Esophagus squamous epithelium (tissue), 5 donors: ENCODE data around the gene S100A16. TPM values are rescaled to one million over a fixed set of nuclear protein-coding genes. Genes with fewer than 3 reads are reported as not detected.
"Not testable (repeated sequence)": the region's sequence is repeated elsewhere in the genome, so short reads cannot be mapped to it uniquely, and the experiment has no call there.

ENCODE experiments used
- DNase-seq: peaks from one replicate; lab custom pipeline; 2025; lab: John Stamatoyannopoulos, UW
- H3K27ac ChIP-seq, 4 donors: fragments of 200-600 bp; sonication (generic); one replicate each; pipeline ENCODE4 v1.5.1; 2016 to 2019; ENCODE audit warnings: mild to moderate bottlenecking in 1 of 4
- H3K27me3 ChIP-seq, 4 donors: fragments of 200-600 bp; sonication (generic); 1 replicate in 3 of 4; 2 replicates in 1 of 4; pipeline versions ENCODE4 v1.5.1 to v1.6.0; 2017 to 2021; ENCODE audit warnings: antibody characterized with exemption in 1 of 4
- H3K36me3 ChIP-seq, 3 donors: fragments of 200-600 bp; sonication (generic); one replicate each; pipeline ENCODE4 v1.5.1; 2016 to 2019
- H3K4me1 ChIP-seq, 3 donors: fragments of 200-600 bp; sonication (generic); one replicate each; pipeline ENCODE4 v1.5.1; 2017 to 2019
- H3K4me3 ChIP-seq, 4 donors: fragments of 200-600 bp; sonication (generic); 1 replicate in 3 of 4; 2 replicates in 1 of 4; pipeline ENCODE4 v1.5.1; 2016 to 2019; ENCODE audit warnings: mild to moderate bottlenecking in 2 of 4, moderate library complexity in 1 of 4
- H3K9me3 ChIP-seq, 3 donors: fragments of 200-600 bp; sonication (generic); one replicate each; pipeline ENCODE4 v1.5.1; 2016 to 2019
- POLR2A ChIP-seq, 4 donors: fragments of 450-650 bp; IDR thresholded peaks; one replicate each; pipeline ENCODE4 v1.6.1; 2017; ENCODE audit warnings: antibody characterized with exemption in 4 of 4, mild to moderate bottlenecking in 4 of 4, moderate library complexity in 3 of 4
- WGBS, 2 donors: methylation state at CpG; one replicate each; pipeline ENCODE4 v1.1.5; 2018; 5-methylcytosine and 5-hydroxymethylcytosine counted together
- intact Hi-C: fragments of 100-400 bp; cut with DNase I; formaldehyde crosslinking; loops from one replicate; pipeline ENCODE4 v1.15.0; 2022
- total RNA-seq, 4 donors: library from RNA; depleted of rRNA; stranded (reverse); fragments of >200 nt; gene quantifications; one replicate each; pipeline ENCODE4 v1.1.0, GENCODE V29; 2016
- TF ChIP-seq, protein P1 (sequence below), 6 experiments: fragments of 450-650 bp in 4 of 6; fragments of 200-600 bp in 2 of 6; sonication (generic) in 2 of 6; IDR thresholded peaks; one replicate each; pipeline ENCODE4 v1.5.1; 2016 to 2019; ENCODE audit warnings: antibody characterized with exemption in 6 of 6, mild to moderate bottlenecking in 4 of 6, moderate library complexity in 4 of 6
- donor health status: DM: yes; HTN: yes; CAD: no.

S100A16 gene
- total RNA-seq, 4 donors from 2014 or later = 1,372 to 2,409 (median 2,158) TPM

DNA sequence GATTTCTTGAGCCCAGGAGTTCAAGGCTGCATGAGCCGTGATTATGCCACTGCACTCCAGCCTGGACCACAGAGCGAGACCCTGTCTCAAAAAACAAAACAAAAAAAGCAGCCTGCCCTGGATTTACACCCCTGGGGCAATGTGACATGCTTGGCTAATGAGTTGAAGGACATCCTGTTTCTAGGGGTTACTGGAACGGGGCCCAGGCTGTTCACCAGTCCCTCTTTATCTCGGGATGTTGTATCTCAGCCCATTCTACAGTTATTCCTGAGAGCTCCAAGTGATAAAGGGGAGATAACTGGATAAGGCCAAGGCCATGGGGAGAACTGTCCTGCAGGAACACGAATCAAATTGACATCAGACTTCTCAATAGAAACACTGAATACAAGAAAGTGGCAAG is 25.6 kb downstream of the S100A16 start:
- H3K9me3 ChIP-seq = no peaks in the 10 kb centered on the region
- H3K36me3 ChIP-seq = no peaks in the 10 kb centered on the region
- no peak overlapping the region for H3K27ac ChIP-seq
- no peak for TF ChIP-seq POLR2A (IDR thresholded peaks at IDR 0.05)
- TF ChIP-seq, protein P1, sequence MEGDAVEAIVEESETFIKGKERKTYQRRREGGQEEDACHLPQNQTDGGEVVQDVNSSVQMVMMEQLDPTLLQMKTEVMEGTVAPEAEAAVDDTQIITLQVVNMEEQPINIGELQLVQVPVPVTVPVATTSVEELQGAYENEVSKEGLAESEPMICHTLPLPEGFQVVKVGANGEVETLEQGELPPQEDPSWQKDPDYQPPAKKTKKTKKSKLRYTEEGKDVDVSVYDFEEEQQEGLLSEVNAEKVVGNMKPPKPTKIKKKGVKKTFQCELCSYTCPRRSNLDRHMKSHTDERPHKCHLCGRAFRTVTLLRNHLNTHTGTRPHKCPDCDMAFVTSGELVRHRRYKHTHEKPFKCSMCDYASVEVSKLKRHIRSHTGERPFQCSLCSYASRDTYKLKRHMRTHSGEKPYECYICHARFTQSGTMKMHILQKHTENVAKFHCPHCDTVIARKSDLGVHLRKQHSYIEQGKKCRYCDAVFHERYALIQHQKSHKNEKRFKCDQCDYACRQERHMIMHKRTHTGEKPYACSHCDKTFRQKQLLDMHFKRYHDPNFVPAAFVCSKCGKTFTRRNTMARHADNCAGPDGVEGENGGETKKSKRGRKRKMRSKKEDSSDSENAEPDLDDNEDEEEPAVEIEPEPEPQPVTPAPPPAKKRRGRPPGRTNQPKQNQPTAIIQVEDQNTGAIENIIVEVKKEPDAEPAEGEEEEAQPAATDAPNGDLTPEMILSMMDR (IDR thresholded peaks at IDR 0.05) = no peak
- no peak overlapping the region for H3K4me3 ChIP-seq
- H3K27me3 ChIP-seq = no peaks in the 10 kb centered on the region
- 76 to 82% methylated on average over 5 of the region's 5 CpGs for WGBS, 2 donors
- H3K4me1 ChIP-seq = no peaks in the 10 kb centered on the region
- intact Hi-C loops = no loop called here
- DNase-seq = no peak

DNA sequence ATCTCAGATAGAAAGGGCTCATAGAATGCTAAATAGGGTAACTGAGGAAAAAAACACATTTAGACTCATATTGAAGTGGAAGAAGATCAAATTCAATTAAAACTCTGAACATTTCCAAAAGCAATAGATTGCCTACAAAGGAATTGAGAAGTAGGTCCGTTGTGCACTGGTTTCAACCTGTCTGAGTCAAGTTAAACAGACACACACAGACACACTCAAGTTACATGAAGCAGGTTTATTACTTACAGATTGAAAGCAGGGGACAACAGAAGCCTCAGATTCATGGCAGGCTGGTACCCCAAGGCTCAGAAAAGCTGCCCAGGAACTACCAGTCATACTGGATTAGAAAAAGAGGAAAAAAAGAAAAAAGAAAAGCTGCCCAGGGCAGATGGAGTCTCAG is 26.6 kb downstream of the S100A16 start:
- TF ChIP-seq POLR2A (IDR thresholded peaks at IDR 0.05) = no peak
- TF ChIP-seq, protein P1 (IDR thresholded peaks at IDR 0.05) = no peak
- WGBS, 2 donors = 45 to 55% methylated on average over 1 of the region's 1 CpG
- Histone ChIP-seq H3K27ac (no peak overlapping the region), H3K9me3 (no peaks in the 10 kb centered on the region), H3K27me3 (no peaks in the 10 kb centered on the region), H3K36me3 (no peaks in the 10 kb centered on the region), H3K4me1 (no peaks in the 10 kb centered on the region), H3K4me3 (no peak overlapping the region)
- no peak for DNase-seq
- intact Hi-C loops = no loop called here

DNA sequence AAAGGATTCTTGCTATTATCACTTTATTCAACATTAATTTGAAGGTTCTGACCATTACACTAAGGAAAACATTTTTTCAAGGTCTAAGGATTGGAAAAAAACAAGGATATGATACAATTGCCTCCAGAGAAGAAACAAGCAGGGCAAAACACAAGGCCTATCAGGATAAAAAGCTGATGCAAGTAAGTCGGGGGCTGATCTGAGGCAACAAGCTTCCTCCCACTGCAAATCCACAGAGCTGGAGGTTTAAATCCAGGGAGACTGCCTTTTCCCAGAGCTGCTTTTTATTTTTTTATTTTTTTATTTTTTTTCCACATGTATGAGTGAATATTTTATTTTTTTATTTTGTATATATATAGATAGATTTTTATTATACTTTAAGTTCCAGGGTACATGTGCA is 27.9 kb downstream of the S100A16 start:
- TF ChIP-seq, protein P1 (IDR thresholded peaks at IDR 0.05) = no peak
- TF ChIP-seq POLR2A (IDR thresholded peaks at IDR 0.05) = no peak
- H3K27ac ChIP-seq = no peak overlapping the region
- H3K4me3 ChIP-seq = no peak overlapping the region
- no peak for DNase-seq
- H3K36me3 ChIP-seq = no peaks in the 10 kb centered on the region
- H3K4me1 ChIP-seq = no peaks in the 10 kb centered on the region
- intact Hi-C loops = no loop called here
- 80 to 82% methylated on average over 1 of the region's 1 CpG for WGBS, 2 donors
- H3K27me3 ChIP-seq = no peaks in the 10 kb centered on the region
- H3K9me3 ChIP-seq = no peaks in the 10 kb centered on the region

- intact Hi-C loops = no loop called here
- WGBS, 2 donors = 63 to 70% methylated on average over 1 to 2 of the region's 2 CpGs
- no peak for DNase-seq
These were observed 29.0 kb downstream of the S100A16 start for GRCh38 chr1:153583976-153584375.

DNA sequence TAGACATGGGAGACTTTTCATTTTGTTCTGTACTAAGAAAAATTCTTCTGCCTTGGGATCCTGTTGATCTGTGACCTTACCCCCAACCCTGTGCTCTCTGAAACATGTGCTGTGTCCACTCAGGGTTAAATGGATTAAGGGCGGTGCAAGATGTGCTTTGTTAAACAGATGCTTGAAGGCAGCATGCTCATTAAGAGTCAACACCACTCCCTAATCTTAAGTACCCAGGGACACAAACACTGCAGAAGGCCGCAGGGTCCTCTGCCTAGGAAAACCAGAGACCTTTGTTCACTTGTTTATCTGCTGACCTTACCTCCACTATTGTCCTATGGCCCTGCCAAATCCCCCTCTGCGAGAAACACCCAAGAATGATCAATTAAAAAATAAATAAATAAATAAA is 29.4 kb downstream of the S100A16 start:
- H3K4me3 ChIP-seq, H3K27ac ChIP-seq, H3K4me1 ChIP-seq, intact Hi-C loops, DNase-seq, H3K9me3 ChIP-seq, H3K27me3 ChIP-seq, H3K36me3 ChIP-seq: not testable (repeated sequence)
- WGBS, 2 donors = 67% methylated on average over 1 of the region's 3 CpGs; no CpG with 5 or more reads in 1 of the 2 donors

More at GRCh38 chr1:153583976-153584375, 29.0 kb downstream of the S100A16 start:
- TF ChIP-seq, protein P1 (IDR thresholded peaks at IDR 0.05) = no peak
- TF ChIP-seq POLR2A (IDR thresholded peaks at IDR 0.05) = no peak
- H3K9me3 ChIP-seq = no peaks in the 10 kb centered on the region
- H3K4me1 ChIP-seq = no peaks in the 10 kb centered on the region
- H3K36me3 ChIP-seq = no peaks in the 10 kb centered on the region
- no peak overlapping the region for H3K27ac ChIP-seq
- H3K27me3 ChIP-seq = no peaks in the 10 kb centered on the region
- no peak overlapping the region for H3K4me3 ChIP-seq

GRCh38 chr1:153582836-153583235 is 30.1 kb downstream of the S100A16 start:
- H3K27me3 ChIP-seq, H3K4me1 ChIP-seq, intact Hi-C loops, H3K36me3 ChIP-seq, DNase-seq, H3K27ac ChIP-seq, H3K4me3 ChIP-seq, H3K9me3 ChIP-seq: not testable (repeated sequence)
- no CpG with 5 or more reads among the region's 34 CpGs for WGBS, 2 donors
